Activated CD4-positive, alpha-beta T cell treated with anti-CD3 and anti-CD28 coated beads, Interleukin-2, amount 10 ng/mL, durations not matched to agents 7 days and 5 days (primary cell): ENCODE data around the gene RNMT. TPM values are rescaled to one million over a fixed set of nuclear protein-coding genes. Genes with fewer than 3 reads are reported as not detected.

Experiments
- CTCF ChIA-PET: fragments of 350-600 bp; sonication (Branson Sonifier 250); formaldehyde crosslinking; loops from one replicate; lab custom pipeline; 2021; ENCODE audit warnings: antibody characterized with exemption; lab: Charles Lee
- POLR2A ChIA-PET: fragments of 350-600 bp; sonication (Branson Sonifier 250); formaldehyde crosslinking; loops from one replicate; lab custom pipeline; 2021; ENCODE audit warnings: antibody characterized with exemption; lab: Charles Lee
- DNase-seq: peaks from one replicate; pipeline ENCODE4 v3.0.0-alpha.2; 2020
- H3K27ac Mint-ChIP-seq: one replicate; pipeline ENCODE4 v1.8.0; 2021; ENCODE audit warnings: mild to moderate bottlenecking, moderate library complexity, mixed read lengths
- H3K27me3 Mint-ChIP-seq: one replicate; pipeline ENCODE4 v1.8.0; 2021; ENCODE audit warnings: mixed read lengths
- H3K36me3 Mint-ChIP-seq: one replicate; pipeline ENCODE4 v1.8.0; 2021; ENCODE audit warnings: low read depth, mixed read lengths
- H3K4me1 Mint-ChIP-seq: one replicate; pipeline ENCODE4 v1.8.0; 2021; ENCODE audit warnings: mixed read lengths
- H3K4me3 Mint-ChIP-seq: one replicate; pipeline ENCODE4 v1.8.0; 2021; ENCODE audit warnings: mild to moderate bottlenecking, moderate library complexity, mixed read lengths
- H3K9me3 Mint-ChIP-seq: one replicate; pipeline ENCODE4 v1.8.0; 2021; ENCODE audit warnings: mixed read lengths
- total RNA-seq, 2 experiments: library from RNA; stranded (reverse); gene quantifications; one replicate each; pipeline ENCODE4 v1.2.3, GENCODE V29; 2021

The RNMT gene
- total RNA-seq, 2 experiments from 2014 or later, result 34.0 to 35.3 TPM

DNA sequence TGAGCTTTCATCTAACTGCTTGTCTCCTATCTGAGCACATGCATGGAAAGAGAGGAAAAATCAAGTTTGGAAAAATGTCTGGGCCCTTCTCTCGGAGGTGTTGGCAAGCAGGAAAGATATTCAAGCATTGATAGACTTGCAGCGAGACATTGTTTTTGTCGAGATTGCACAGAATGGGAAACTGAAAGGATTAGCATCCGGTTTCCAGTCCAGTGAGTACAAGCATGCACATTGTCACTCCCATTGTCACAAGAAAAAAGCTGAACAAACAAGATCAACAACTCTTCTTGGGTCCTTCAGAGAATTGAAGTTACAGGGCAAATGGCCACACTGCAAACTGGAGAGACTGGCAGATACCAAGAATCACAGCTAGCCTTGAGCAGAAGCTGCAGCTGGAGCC lies 77.8 kb downstream of the RNMT start:
- Mint-ChIP-seq H3K27me3 (peaks cover 45% of the 10 kb centered on the region), H3K4me3 (no peak overlapping the region), H3K4me1 (peaks cover 6% of the 10 kb centered on the region), H3K9me3 (no peaks in the 10 kb centered on the region), H3K27ac (no peak overlapping the region), H3K36me3 (no peaks in the 10 kb centered on the region)
- CTCF ChIA-PET, result interaction anchor here (1.3 kb wide), 1 partner anchor 9 kb away, joined by 4 read pairs; no protein-coding TSS in a partner anchor
- no peak for DNase-seq
- POLR2A ChIA-PET, result no interaction called here

DNA sequence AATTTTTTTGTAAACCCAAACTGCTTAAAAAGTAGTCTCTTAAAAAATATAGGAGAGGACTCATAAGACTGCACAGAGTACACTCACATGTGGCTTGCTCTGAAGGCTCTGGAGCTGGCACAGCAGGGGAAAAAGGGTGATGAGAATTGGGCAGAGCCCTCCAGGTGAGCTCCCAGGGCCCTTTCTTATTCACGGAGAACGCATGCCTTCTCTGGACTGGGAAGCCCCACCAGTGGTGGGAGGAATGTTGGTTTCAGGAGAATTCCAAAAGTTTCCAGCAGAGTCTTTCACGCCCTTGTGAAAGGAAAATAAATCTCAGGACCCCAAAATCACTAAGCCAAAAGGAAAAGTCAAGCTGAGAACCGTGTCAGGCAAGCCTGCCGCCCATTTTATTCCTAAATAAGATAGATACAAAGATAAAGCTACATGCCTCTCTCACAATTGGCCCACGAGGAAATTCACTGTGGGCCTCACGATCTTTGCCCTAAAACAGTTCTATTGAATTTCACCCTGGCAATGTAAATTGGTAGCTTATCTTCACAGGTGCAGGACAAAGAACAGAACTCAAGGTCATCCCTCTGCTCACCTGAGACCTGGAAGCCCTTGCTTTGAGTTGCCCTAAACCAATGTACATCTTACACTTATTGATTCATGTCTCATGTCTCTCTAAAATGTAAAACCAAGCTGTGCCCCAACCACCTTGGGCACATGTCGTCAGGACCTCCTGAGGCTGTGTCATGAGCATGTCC lies 82.0 kb downstream of the RNMT start:
- DNase-seq, result no peak
- Mint-ChIP-seq H3K27me3 (peaks cover 32% of the 10 kb centered on the region), H3K4me1 (no peaks in the 10 kb centered on the region), H3K27ac (no peak overlapping the region), H3K9me3 (no peaks in the 10 kb centered on the region), H3K36me3 (no peaks in the 10 kb centered on the region), H3K4me3 (no peak overlapping the region)
- CTCF ChIA-PET, result interaction anchor here (1.5 kb wide), 1 partner anchor 50 kb away, joined by 3 read pairs; no protein-coding TSS in a partner anchor
- POLR2A ChIA-PET, result no interaction called here

DNA sequence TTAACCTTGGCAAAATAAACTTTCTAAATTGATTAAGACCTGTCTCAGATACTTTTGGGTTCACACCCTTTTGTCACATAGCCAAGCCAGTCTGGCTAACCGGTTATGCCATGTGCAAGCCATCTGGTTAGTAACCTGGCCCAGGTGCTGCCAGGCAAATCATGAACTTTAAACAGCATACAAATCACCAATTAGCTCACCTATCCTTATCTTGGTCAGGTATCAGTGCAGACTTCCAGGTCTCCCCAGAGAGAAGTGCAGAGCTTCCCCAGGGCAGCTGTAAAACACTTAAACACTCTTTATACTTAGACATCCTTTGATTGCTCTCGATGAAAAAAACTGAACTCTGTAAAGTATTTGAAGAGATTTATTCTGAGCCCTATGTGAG lies 82.6 kb downstream of the RNMT start:
- Mint-ChIP-seq H3K9me3 (no peaks in the 10 kb centered on the region), H3K27me3 (peaks cover 31% of the 10 kb centered on the region), H3K4me1 (no peaks in the 10 kb centered on the region), H3K36me3 (no peaks in the 10 kb centered on the region), H3K27ac (no peak overlapping the region), H3K4me3 (no peak overlapping the region)
- CTCF ChIA-PET, result no interaction called here
- DNase-seq, result no peak
- POLR2A ChIA-PET, result no interaction called here

DNA sequence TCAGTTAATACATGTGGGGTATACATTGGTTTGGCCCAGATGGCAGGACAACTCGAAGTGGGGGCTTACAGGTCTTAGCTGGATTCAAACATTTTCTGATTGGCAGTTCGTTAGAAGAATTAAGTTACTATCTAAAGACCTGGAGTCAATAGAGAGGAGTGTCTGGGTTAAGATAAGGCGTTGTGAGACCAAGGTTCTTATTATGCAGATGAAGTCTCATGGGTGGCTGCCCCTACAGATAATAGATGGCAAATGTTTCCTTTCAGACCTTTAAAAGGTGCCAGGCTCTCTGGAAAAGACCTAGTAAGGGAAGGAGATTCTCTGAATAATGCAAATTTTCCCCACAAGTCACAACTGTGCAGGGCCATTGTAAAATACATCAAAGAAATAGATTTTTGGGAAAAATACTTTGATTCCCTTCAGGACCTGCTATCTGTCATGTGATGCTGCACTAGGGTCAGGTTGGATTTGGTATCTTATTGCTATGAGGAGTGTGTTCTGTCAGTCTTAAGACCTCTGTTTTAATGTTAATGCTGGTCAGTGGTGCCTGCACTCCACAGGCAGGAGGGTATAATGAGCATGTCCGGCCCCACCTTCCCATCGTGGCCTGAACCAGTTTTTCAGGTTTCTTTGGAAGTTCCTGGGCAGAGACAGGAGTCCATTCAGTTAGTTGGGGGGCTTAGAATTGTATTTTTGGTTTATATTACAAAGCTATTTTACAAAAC lies 83.2 kb downstream of the RNMT start:
- no peaks in the 10 kb centered on the region for H3K36me3 Mint-ChIP-seq
- ChIA-PET CTCF (no interaction called here), POLR2A (no interaction called here)
- no peak overlapping the region for H3K27ac Mint-ChIP-seq
- peaks cover 24% of the 10 kb centered on the region for H3K27me3 Mint-ChIP-seq
- H3K9me3 Mint-ChIP-seq, result no peaks in the 10 kb centered on the region
- no peak for DNase-seq
- H3K4me3 Mint-ChIP-seq, result no peak overlapping the region
- H3K4me1 Mint-ChIP-seq, result no peaks in the 10 kb centered on the region

DNA sequence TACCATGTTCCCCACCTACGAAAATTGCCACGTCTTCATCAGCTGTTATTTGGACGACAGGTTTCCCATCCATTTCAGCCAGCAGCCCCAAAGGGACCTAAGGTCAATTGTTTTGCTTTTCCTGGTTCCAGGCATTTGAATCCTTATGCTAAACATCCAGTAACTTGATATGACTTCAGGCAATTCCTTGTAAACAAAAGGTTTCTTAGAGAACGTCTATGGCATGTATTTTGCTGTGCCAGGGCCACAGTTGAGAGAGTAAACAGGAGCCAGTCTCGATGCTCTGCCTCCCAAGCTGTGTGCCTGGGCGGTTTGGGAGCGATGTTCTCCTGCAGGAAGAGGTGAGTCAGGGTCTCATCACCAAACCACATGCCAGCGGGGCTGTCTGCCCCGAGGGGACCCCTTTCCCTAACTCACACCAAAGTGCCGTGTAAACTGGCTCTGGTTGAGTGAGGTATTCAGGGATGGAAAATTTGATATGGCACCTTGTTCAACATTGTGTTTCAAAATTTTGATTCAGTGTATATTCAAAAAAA lies 84.5 kb downstream of the RNMT start:
- H3K36me3 Mint-ChIP-seq, result no peaks in the 10 kb centered on the region
- ChIA-PET CTCF (no interaction called here), POLR2A (no interaction called here)
- H3K9me3 Mint-ChIP-seq, result no peaks in the 10 kb centered on the region
- no peak overlapping the region for H3K4me3 Mint-ChIP-seq
- no peaks in the 10 kb centered on the region for H3K4me1 Mint-ChIP-seq
- no peak overlapping the region for H3K27ac Mint-ChIP-seq
- no peak for DNase-seq
- peaks cover 12% of the 10 kb centered on the region for H3K27me3 Mint-ChIP-seq

DNA sequence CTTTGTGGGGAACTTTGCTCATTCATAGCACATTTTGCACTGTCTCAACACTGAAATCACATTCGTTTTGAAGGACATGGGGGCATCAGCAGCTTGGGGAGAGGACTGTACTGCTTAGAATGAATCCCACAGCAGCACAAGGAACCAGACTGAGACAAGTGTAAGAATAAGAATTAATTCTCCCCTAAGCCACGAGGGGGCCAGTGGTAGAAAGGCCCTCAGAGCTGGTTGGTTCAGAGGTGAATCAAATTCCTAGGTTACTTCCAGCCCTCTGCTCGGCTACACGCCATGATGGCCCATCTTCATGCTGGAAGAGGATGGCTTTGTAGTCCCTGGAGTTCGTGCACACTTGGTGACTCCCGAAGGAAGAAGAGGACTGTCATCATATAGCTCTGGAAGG lies 85.5 kb downstream of the RNMT start:
- Mint-ChIP-seq H3K27ac (no peak overlapping the region), H3K27me3 (peaks cover 7% of the 10 kb centered on the region), H3K4me3 (no peak overlapping the region), H3K9me3 (no peaks in the 10 kb centered on the region), H3K4me1 (no peaks in the 10 kb centered on the region), H3K36me3 (no peaks in the 10 kb centered on the region)
- no peak for DNase-seq
- POLR2A ChIA-PET, result no interaction called here
- CTCF ChIA-PET, result interaction anchor here (0.6 to 2.1 kb wide), 3 partner anchors 10 to 275 kb away, joined by 3 to 11 read pairs (median 4); no protein-coding TSS in a partner anchor

DNA sequence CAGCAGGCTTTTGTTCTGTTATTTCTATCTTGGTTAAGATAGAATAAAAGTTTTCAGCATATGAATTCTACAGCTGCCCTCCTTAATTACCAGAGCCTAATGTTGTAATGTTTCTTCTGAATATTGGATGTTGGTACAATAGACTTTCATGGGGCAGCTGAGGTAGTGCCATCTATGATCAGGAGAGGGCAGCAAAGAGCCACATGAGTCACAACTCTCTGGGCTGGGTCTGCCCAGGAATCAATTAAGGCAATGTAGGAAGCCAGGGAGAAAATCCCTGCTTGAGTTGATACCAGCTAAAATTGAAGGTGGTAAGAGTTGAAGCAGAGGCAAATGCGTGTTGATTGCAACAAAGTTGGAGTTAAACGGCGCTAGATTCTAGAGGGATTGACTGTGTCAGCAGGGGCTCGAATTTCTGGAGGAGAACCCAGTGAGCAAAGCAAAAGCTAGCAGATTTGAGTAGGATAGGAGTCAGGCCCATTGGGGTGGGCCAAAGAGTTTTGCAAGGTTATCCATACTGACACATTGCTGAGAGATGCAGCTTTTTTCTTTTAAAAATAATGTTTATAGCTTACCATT lies 86.9 kb downstream of the RNMT start:
- DNase-seq, result peak; percentile 56
- no peaks in the 10 kb centered on the region for H3K4me1 Mint-ChIP-seq
- peaks cover 7% of the 10 kb centered on the region for H3K27me3 Mint-ChIP-seq
- POLR2A ChIA-PET, result no interaction called here
- no peak overlapping the region for H3K4me3 Mint-ChIP-seq
- H3K9me3 Mint-ChIP-seq, result no peaks in the 10 kb centered on the region
- no peak overlapping the region for H3K27ac Mint-ChIP-seq
- CTCF ChIA-PET, result interaction anchor here (0.6 to 2.1 kb wide), 7 partner anchors 8 to 273 kb away, joined by 3 to 11 read pairs (median 4); partner anchors contain the start of gene MC5R
- H3K36me3 Mint-ChIP-seq, result no peaks in the 10 kb centered on the region

Other genes with a start within 250 kb of the RNMT start
- 10 to 100 TPM; 19.5 to 19.6 TPM for gene FAM210A, start 115 bp upstream of the RNMT start, total RNA-seq
- not detected for gene MC5R, start 97.5 kb downstream of the RNMT start, total RNA-seq
- not detected for gene MC2R, start 188.9 kb downstream of the RNMT start, total RNA-seq